Stimulated activated CD8-positive, alpha-beta memory T cell treated with anti-CD3 and anti-CD28 coated beads, Interleukin-12 subunit alpha, Interleukin-12 subunit beta, amount 100 ng/mL, for 4 hours (primary cell): Measurements from ENCODE around the gene ADCY1.

ENCODE experiments used
- DNase-seq: peaks from one replicate; pipeline ENCODE4 v3.0.0-alpha.2; 2020; ENCODE audit warnings: low read depth

Gene ADCY1

GRCh38 chr7:45677311-45677900 is 103.2 kb downstream of the ADCY1 start:
- no peak for DNase-seq

- no peak for DNase-seq
These were observed 105.3 kb downstream of the ADCY1 start for GRCh38 chr7:45679516-45679915.

- DNase-seq, result no peak
These were observed 106.6 kb downstream of the ADCY1 start for GRCh38 chr7:45680776-45681175.

GRCh38 chr7:45681596-45682357 is 107.6 kb downstream of the ADCY1 start:
- no peak for DNase-seq

GRCh38 chr7:45682358-45682735 is 108.2 kb downstream of the ADCY1 start:
- no peak for DNase-seq

- no peak for DNase-seq
These were observed 108.8 kb downstream of the ADCY1 start for GRCh38 chr7:45682836-45683555.

GRCh38 chr7:45683556-45684148 is 109.5 kb downstream of the ADCY1 start:
- DNase-seq, result no peak

- no peak for DNase-seq
These were observed 110.9 kb downstream of the ADCY1 start for GRCh38 chr7:45684910-45685618.

- no peak for DNase-seq
These were observed 111.6 kb downstream of the ADCY1 start for GRCh38 chr7:45685619-45686240.

- DNase-seq, result no peak
These were observed 112.4 kb downstream of the ADCY1 start for GRCh38 chr7:45686441-45687184.

GRCh38 chr7:45687185-45687560 is 113.0 kb downstream of the ADCY1 start:
- DNase-seq, result no peak

- DNase-seq, result no peak
These were observed 113.6 kb downstream of the ADCY1 start for GRCh38 chr7:45687721-45688120.

GRCh38 chr7:45688382-45688781 is 114.2 kb downstream of the ADCY1 start:
- DNase-seq, result no peak

- no peak for DNase-seq
These were observed 115.0 kb downstream of the ADCY1 start for GRCh38 chr7:45689011-45689796.

- DNase-seq, result no peak
These were observed 115.9 kb downstream of the ADCY1 start for GRCh38 chr7:45689797-45690761.

GRCh38 chr7:45690762-45691150 is 116.6 kb downstream of the ADCY1 start:
- no peak for DNase-seq

- no peak for DNase-seq
These were observed 117.0 kb downstream of the ADCY1 start for GRCh38 chr7:45691155-45691656.

GRCh38 chr7:45692031-45692430 is 117.9 kb downstream of the ADCY1 start:
- DNase-seq, result no peak
